Osteocyte (in vitro differentiated cells): ENCODE results near the gene CCDC86. TPM values are rescaled to one million over a fixed set of nuclear protein-coding genes. Genes with fewer than 3 reads are reported as not detected.

ENCODE experiments used
- DNase-seq: peaks from one replicate; pipeline ENCODE4 v3.0.0; 2021; ENCODE audit warnings: mixed read lengths; ENCODE audit not compliant: unreplicated experiment; ENCODE audit errors: extremely low spot score
- H3K27ac Mint-ChIP-seq: one replicate; pipeline ENCODE4 v1.8.0; 2021; ENCODE audit warnings: mild to moderate bottlenecking, mixed read lengths; ENCODE audit not compliant: unreplicated experiment
- H3K27me3 Mint-ChIP-seq: one replicate; pipeline ENCODE4 v1.8.0; 2021; ENCODE audit warnings: mixed read lengths; ENCODE audit not compliant: unreplicated experiment
- H3K36me3 Mint-ChIP-seq: one replicate; pipeline ENCODE4 v1.8.0; 2021; ENCODE audit warnings: mixed read lengths; ENCODE audit not compliant: unreplicated experiment
- H3K4me1 Mint-ChIP-seq: one replicate; pipeline ENCODE4 v1.8.0; 2021; ENCODE audit warnings: mixed read lengths; ENCODE audit not compliant: unreplicated experiment
- H3K4me3 Mint-ChIP-seq: one replicate; pipeline ENCODE4 v1.8.0; 2021; ENCODE audit warnings: mild to moderate bottlenecking, moderate library complexity, mixed read lengths; ENCODE audit not compliant: unreplicated experiment
- H3K9me3 Mint-ChIP-seq: one replicate; pipeline ENCODE4 v1.8.0; 2021; ENCODE audit warnings: mixed read lengths; ENCODE audit not compliant: unreplicated experiment
- total RNA-seq: library from RNA; stranded (reverse); gene quantifications from 2 replicates; pipeline ENCODE4 v1.2.1, GENCODE V29; 2021
- TF ChIP-seq, protein P1 (sequence below): fragments of 200-600 bp; sonication (generic); IDR thresholded peaks from 2 replicates; pipeline ENCODE4 v1.5.0; 2021; ENCODE audit warnings: antibody characterized with exemption, mild to moderate bottlenecking, moderate library complexity

The CCDC86 gene
- total RNA-seq, 1 donor from 2014 or later: 25.9 TPM

DNA sequence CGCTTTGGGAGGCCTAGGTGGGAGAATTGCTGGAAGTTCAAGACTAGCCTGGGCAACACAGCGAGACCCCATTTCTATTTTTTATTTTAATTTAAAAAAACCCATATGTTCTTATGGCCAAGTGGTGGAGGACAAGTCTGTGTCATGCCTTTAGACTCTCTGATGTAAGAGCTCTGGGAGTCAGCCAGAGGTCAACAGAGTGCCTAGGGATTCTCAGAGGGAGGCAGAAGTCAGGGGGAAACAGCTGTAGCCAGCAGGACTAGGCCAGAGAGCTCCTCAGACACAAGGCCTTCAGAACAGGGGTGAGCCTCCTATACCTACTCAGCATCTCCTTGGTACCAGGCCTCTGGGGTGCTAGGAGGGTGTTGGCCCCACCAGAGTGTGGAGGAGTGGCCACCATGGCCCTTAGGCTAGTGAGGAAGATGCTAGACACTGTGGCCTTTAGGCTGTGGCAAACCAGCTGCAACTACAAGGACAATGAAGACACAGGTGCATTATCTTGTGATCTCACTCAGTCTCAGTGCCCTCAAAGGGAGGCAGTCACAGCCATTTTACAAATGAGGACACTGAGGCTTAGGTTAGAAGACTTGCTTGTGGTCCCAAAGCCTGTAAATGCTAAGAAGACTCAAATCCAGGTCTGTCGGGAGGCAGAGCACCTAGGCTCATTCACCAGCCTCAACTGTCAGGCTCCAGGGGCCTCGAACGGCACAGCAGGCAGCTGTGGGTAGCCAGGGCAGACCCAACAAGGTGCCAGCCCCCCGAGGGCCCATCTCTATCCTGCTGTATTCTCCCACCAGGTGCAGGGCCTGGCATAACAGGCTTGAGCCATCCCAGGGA lies 30.4 kb downstream of the CCDC86 start:
- TF ChIP-seq, protein P1, sequence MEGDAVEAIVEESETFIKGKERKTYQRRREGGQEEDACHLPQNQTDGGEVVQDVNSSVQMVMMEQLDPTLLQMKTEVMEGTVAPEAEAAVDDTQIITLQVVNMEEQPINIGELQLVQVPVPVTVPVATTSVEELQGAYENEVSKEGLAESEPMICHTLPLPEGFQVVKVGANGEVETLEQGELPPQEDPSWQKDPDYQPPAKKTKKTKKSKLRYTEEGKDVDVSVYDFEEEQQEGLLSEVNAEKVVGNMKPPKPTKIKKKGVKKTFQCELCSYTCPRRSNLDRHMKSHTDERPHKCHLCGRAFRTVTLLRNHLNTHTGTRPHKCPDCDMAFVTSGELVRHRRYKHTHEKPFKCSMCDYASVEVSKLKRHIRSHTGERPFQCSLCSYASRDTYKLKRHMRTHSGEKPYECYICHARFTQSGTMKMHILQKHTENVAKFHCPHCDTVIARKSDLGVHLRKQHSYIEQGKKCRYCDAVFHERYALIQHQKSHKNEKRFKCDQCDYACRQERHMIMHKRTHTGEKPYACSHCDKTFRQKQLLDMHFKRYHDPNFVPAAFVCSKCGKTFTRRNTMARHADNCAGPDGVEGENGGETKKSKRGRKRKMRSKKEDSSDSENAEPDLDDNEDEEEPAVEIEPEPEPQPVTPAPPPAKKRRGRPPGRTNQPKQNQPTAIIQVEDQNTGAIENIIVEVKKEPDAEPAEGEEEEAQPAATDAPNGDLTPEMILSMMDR: no peak
- Mint-ChIP-seq H3K36me3 (no peaks in the 10 kb centered on the region), H3K4me1 (peaks cover 26% of the 10 kb centered on the region), H3K27ac (no peak overlapping the region), H3K27me3 (no peaks in the 10 kb centered on the region), H3K4me3 (no peak overlapping the region), H3K9me3 (no peaks in the 10 kb centered on the region)
- DNase-seq: no peak

DNA sequence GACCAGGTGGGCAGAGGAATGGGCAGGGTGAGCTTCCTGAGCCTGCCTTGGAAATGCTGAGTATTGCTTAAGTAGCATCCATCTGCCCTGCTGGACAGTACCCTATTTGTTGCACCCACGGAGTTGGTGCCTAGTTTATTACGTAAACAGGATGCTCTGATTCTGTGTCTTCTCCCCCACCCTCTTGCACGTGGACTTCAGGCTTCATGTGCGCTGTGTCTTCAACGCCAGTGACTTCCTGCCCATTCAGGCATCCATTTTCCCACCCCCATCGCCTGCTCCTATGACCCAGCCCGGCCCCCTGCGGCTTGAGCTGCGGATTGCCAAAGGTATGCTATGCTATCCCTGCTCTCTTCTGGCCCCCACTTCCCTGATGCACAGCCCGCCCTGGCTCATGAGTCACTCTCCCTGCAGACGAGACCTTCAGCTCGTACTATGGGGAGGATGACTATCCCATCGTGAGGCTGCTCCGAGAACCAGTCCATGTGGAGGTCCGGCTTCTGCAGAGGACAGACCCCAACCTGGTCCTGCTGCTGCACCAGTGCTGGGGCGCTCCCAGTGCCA lies 31.1 kb downstream of the CCDC86 start:
- no peak overlapping the region for H3K27ac Mint-ChIP-seq
- no peaks in the 10 kb centered on the region for H3K36me3 Mint-ChIP-seq
- TF ChIP-seq, protein P1: no peak
- peaks cover 26% of the 10 kb centered on the region for H3K4me1 Mint-ChIP-seq
- H3K4me3 Mint-ChIP-seq: no peak overlapping the region
- H3K27me3 Mint-ChIP-seq: no peaks in the 10 kb centered on the region
- no peaks in the 10 kb centered on the region for H3K9me3 Mint-ChIP-seq
- DNase-seq: no peak

DNA sequence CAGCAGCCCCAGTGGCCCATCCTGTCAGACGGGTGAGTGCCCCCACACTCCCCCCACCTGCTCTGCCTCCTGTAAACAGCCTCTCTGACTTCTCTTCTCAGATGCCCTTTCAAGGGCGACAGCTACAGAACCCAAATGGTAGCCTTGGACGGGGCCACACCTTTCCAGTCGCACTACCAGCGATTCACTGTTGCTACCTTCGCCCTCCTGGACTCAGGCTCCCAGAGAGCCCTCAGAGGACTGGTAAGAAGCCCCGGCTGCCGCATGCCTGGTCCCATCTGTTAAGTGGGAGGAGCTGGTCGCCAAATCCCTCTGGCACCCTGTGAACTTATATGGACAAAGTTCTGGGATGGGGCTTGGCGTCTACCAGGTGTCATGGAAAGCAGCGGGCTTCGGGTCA lies 31.6 kb downstream of the CCDC86 start:
- H3K36me3 Mint-ChIP-seq: no peaks in the 10 kb centered on the region
- no peak overlapping the region for H3K27ac Mint-ChIP-seq
- no peaks in the 10 kb centered on the region for H3K27me3 Mint-ChIP-seq
- H3K4me1 Mint-ChIP-seq: peaks cover 24% of the 10 kb centered on the region
- H3K4me3 Mint-ChIP-seq: no peak overlapping the region
- no peak for DNase-seq
- TF ChIP-seq, protein P1: no peak
- no peaks in the 10 kb centered on the region for H3K9me3 Mint-ChIP-seq

DNA sequence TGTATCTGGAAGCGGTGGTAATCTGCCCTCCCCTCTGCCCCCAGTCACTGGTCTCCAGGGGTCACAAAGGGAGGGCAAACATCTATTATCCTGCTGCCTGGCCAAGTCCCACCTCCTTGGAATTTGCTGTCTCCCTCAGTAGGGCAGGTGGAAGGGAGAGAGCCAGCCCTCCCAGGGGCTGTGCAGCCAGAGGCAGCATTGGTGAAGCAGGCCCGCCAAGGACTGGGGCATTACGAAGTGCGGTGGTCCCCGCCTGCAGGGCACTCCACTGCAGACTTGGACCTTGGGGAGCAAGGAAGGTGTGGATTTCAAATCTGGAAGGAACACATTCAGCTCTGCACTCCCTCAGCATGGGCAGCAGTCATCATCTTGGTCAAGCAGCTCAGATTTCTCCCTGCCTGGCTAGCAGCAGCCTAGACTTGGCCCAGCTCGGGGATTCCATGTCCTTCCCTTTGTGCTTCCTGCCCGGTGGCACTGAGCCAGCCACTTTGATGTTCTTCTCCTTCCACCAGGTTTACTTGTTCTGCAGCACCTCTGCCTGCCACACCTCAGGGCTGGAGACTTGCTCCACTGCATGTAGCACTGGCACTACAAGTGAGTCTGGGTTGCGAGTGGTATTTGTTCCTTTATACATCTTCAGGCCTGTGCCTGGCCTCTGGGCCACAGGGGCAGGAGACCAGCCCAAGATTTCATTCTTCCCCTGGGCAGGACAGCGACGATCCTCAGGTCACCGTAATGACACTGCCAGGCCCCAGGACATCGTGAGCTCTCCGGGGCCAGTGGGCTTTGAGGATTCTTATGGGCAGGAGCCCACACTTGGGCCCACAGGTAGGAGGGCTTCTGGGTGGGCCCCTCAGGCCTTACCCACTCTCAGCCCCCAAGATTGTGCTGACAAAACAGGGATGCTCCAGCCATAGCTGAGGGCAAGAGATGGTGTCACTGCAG lies 32.8 kb downstream of the CCDC86 start:
- no peaks in the 10 kb centered on the region for H3K27me3 Mint-ChIP-seq
- no peak for DNase-seq
- H3K36me3 Mint-ChIP-seq: no peaks in the 10 kb centered on the region
- no peaks in the 10 kb centered on the region for H3K9me3 Mint-ChIP-seq
- H3K4me3 Mint-ChIP-seq: no peak overlapping the region
- H3K4me1 Mint-ChIP-seq: peaks cover 23% of the 10 kb centered on the region
- no peak overlapping the region for H3K27ac Mint-ChIP-seq
- TF ChIP-seq, protein P1: no peak
